ENCODE results near the gene NT5DC1. TPM values are rescaled to one million over a fixed set of nuclear protein-coding genes. Genes with fewer than 3 reads are reported as not detected.

NT5DC1 gene
- total and polyA plus RNA-seq, 10 of the 15 experiments (the other 5 are each of a cell fraction or from before 2014, with no cell fraction given): 40.8 to 140 (median 66.8) TPM

GRCh38 chr6:116126032-116126431 lies 25.4 kb downstream of the NT5DC1 start, which contains the start of gene COL10A1:
Gene COL10A1, minus strand, starts transcription at chr6:116126132. Its CDS starts 640 bp downstream, at chr6:116125492.
- in situ Hi-C loops (cut with MboI) (no loop called here), intact Hi-C loops (cut with micrococcal nuclease; ENCODE audit: unreplicated experiment) (no loop called here)
- BruUV-seq (replicated peaks): no TSS peak
- Histone ChIP-seq H3K9ac (ENCODE audit: control insufficient read depth, insufficient read depth, low read length) (no peak within 1 kb of the TSS), H3K4me3 (no peak within 1 kb of the TSS), H3K9me3 (replicated peaks; ENCODE audit: control insufficient read depth, insufficient read depth, low read length) (no peaks in the 10 kb centered on the region), H3K79me2 (ENCODE audit: control insufficient read depth, insufficient read depth, low read length) (no peaks in the 10 kb centered on the region), H2AFZ (ENCODE audit: control insufficient read depth, low read depth, low read length) (no peak within 1 kb of the TSS), H4K20me1 (ENCODE audit: control insufficient read depth, insufficient read depth) (no peaks in the 10 kb centered on the region), H3K4me1 (ENCODE audit: control insufficient read depth, insufficient read depth, low read length) (no peaks in the 10 kb centered on the region), H3K4me2 (ENCODE audit: control insufficient read depth, insufficient read depth) (no peak within 1 kb of the TSS), H3K27ac (ENCODE audit: control insufficient read depth, insufficient read depth) (no peak within 1 kb of the TSS), H3K36me3 (ENCODE audit: control insufficient read depth in 2 of 2, insufficient read depth in 2 of 2, low read length in 1 of 2) (peaks cover 0 to 5% of the 10 kb centered on the region in 2 experiments; a peak in 2 of 4 replicates), H3K27me3 (replicated peaks in 1 of 2; ENCODE audit: control insufficient read depth in 2 of 2, insufficient read depth in 2 of 2, low read length in 1 of 2) (no peaks in the 10 kb centered on the region)
- FAIRE-seq (no peak), ATAC-seq (no peak), DNase-seq (ENCODE audit: low read depth, low spot score) (no peak)
- CTCF ChIA-PET: interaction anchor here (0.9 to 1.5 kb wide), 2 partner anchors 8 to 14 kb away, joined by 3 to 4 read pairs; no protein-coding TSS in a partner anchor
- SMC1A ChIA-PET (ENCODE audit: uncharacterized antibody, unreplicated experiment): no interaction called here
- RAD21 ChIA-PET (ENCODE audit: unreplicated experiment): no interaction called here
- POLR2A ChIA-PET: no interaction called here
- WGBS (ENCODE audit: insufficient coverage, insufficient replicate concordance, low lambda C conversion rate, missing lambda C conversion rate): 95% methylated on average over 6 of the region's 6 CpGs
- TF ChIP-seq E4F1 (IDR thresholded peaks at IDR 0.05; ENCODE audit: borderline replicate concordance, partially characterized antibody) (no peak), SIN3A (IDR thresholded peaks at IDR 0.05; ENCODE audit: low read depth, low read length) (no peak), RAD21 (IDR thresholded peaks at IDR 0.05; ENCODE audit: insufficient read depth, low read depth, low read length) (no peak), ZSCAN29 (IDR thresholded peaks at IDR 0.05) (no peak), MEF2B (IDR thresholded peaks at IDR 0.05; ENCODE audit: partially characterized antibody, poor library complexity, severe bottlenecking) (no peak), ZBTB4 (CRISPR knock-in tag; IDR thresholded peaks at IDR 0.05) (no peak), YBX1 (IDR thresholded peaks at IDR 0.05) (no peak), JUNB (IDR thresholded peaks at IDR 0.05) (no peak), IKZF1 (conservative IDR thresholded peaks at IDR 0.05) (no peak), RB1 (IDR thresholded peaks at IDR 0.05; ENCODE audit: borderline replicate concordance) (no peak), ZNF384 (IDR thresholded peaks at IDR 0.05; ENCODE audit: borderline replicate concordance, low read depth, low read length) (no peak), EZH2 (IDR thresholded peaks at IDR 0.05; ENCODE audit: borderline replicate concordance, control insufficient read depth, low read depth, low read length) (no peak), PRDM15 (CRISPR knock-in tag; IDR thresholded peaks at IDR 0.05) (no peak)
- TF ChIP-seq, protein P1, sequence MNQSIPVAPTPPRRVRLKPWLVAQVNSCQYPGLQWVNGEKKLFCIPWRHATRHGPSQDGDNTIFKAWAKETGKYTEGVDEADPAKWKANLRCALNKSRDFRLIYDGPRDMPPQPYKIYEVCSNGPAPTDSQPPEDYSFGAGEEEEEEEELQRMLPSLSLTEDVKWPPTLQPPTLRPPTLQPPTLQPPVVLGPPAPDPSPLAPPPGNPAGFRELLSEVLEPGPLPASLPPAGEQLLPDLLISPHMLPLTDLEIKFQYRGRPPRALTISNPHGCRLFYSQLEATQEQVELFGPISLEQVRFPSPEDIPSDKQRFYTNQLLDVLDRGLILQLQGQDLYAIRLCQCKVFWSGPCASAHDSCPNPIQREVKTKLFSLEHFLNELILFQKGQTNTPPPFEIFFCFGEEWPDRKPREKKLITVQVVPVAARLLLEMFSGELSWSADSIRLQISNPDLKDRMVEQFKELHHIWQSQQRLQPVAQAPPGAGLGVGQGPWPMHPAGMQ (IDR thresholded peaks at IDR 0.05; ENCODE audit: borderline replicate concordance): no peak

Data from GM12878 (cell line).